Breast epithelium (tissue), 4 donors: Measurements from ENCODE around the gene AFG1L. TPM values are rescaled to one million over a fixed set of nuclear protein-coding genes. Genes with fewer than 3 reads are reported as not detected.

Experiments
- DNase-seq, 2 donors: peaks; one replicate each; pipeline ENCODE4 v3.0.0-alpha.2; 2019; ENCODE audit warnings: low spot score in 2 of 2
- H3K27ac ChIP-seq, 2 donors: fragments of 200-600 bp; sonication (generic) in 1 of 2; one replicate each; pipeline ENCODE4 v1.5.1; 2016 to 2019; ENCODE audit warnings: mild to moderate bottlenecking in 1 of 2
- H3K27me3 ChIP-seq, 2 donors: fragments of 200-600 bp; sonication (generic) in 1 of 2; one replicate each; pipeline versions ENCODE4 v1.5.1 to v1.6.0; 2017 to 2019; ENCODE audit warnings: control low read depth in 1 of 2, mild to moderate bottlenecking in 1 of 2
- H3K36me3 ChIP-seq: fragments of 200-600 bp; one replicate; pipeline ENCODE4 v1.5.1; 2019
- H3K4me1 ChIP-seq, 2 donors: fragments of 200-600 bp; sonication (generic); one replicate each; pipeline ENCODE4 v1.5.1; 2016 to 2019; ENCODE audit warnings: control low read depth in 1 of 2
- H3K4me3 ChIP-seq, 3 donors: fragments of 200-600 bp; sonication (generic); 1 replicate in 2 of 3; 2 replicates in 1 of 3; pipeline ENCODE4 v1.5.1; 2016 to 2019; ENCODE audit warnings: mild to moderate bottlenecking in 3 of 3, moderate library complexity in 2 of 3
- H3K9me3 ChIP-seq, 2 donors: fragments of 200-600 bp; sonication (generic) in 1 of 2; one replicate each; pipeline ENCODE4 v1.5.1; 2016 to 2019; ENCODE audit warnings: control low read depth in 1 of 2
- POLR2A ChIP-seq: fragments of 450-650 bp; IDR thresholded peaks from one replicate; pipeline ENCODE4 v1.6.1; 2016; ENCODE audit warnings: antibody characterized with exemption, mild to moderate bottlenecking, moderate library complexity
- POLR2AphosphoS5 ChIP-seq, 3 donors: sonication (generic); formaldehyde crosslinking; IDR thresholded peaks; one replicate each; pipeline ENCODE4 v1.6.1; 2017; ENCODE audit warnings: antibody characterized with exemption in 3 of 3
- intact Hi-C: fragments of 100-400 bp; cut with DNase I; formaldehyde crosslinking; loops from one replicate; pipeline ENCODE4 v1.15.1; 2023; ENCODE audit warnings: low total_unique reads
- total RNA-seq, 3 donors: library from RNA; depleted of rRNA; stranded (reverse); fragments of >200 nt; gene quantifications; one replicate each; pipeline ENCODE4 v1.1.0, GENCODE V29; 2016
- TF ChIP-seq, protein P1 (sequence below), 3 donors: fragments of 450-650 bp; IDR thresholded peaks; one replicate each; pipeline ENCODE4 v1.5.1; 2016 to 2017; ENCODE audit warnings: antibody characterized with exemption in 3 of 3, mild to moderate bottlenecking in 3 of 3, moderate library complexity in 3 of 3

AFG1L gene
- total RNA-seq, 3 donors from 2014 or later = 2.3 to 5.6 (median 4.0) TPM

DNA sequence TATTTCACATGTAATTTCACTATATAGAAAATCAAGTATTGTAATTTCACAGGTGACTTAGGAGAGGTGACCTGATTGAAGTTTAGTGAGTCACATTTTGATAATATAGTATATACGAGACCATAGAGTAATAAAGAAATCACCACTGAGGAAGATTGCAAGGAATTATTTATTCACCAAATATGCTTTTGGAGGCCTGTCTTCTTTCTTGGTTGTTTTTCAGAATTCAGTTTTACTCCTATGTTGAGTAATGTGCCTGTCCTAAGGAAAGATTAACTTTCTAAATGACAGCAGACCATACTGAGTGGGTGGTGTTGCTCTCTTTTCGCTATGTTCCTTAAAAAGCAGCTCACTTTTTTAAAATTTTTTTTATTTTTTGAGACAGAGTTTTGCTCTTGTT, 178.3 kb downstream of the AFG1L start:
- Histone ChIP-seq H3K36me3 (no peaks in the 10 kb centered on the region), H3K27ac (no peak overlapping the region), H3K9me3 (no peaks in the 10 kb centered on the region), H3K4me1 (no peaks in the 10 kb centered on the region), H3K4me3 (no peak overlapping the region), H3K27me3 (no peaks in the 10 kb centered on the region)
- TF ChIP-seq, protein P1, sequence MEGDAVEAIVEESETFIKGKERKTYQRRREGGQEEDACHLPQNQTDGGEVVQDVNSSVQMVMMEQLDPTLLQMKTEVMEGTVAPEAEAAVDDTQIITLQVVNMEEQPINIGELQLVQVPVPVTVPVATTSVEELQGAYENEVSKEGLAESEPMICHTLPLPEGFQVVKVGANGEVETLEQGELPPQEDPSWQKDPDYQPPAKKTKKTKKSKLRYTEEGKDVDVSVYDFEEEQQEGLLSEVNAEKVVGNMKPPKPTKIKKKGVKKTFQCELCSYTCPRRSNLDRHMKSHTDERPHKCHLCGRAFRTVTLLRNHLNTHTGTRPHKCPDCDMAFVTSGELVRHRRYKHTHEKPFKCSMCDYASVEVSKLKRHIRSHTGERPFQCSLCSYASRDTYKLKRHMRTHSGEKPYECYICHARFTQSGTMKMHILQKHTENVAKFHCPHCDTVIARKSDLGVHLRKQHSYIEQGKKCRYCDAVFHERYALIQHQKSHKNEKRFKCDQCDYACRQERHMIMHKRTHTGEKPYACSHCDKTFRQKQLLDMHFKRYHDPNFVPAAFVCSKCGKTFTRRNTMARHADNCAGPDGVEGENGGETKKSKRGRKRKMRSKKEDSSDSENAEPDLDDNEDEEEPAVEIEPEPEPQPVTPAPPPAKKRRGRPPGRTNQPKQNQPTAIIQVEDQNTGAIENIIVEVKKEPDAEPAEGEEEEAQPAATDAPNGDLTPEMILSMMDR (IDR thresholded peaks at IDR 0.05) = no peak
- TF ChIP-seq POLR2AphosphoS5 (IDR thresholded peaks at IDR 0.05) = no peak
- no peak for TF ChIP-seq POLR2A
- no peak for DNase-seq
- intact Hi-C loops = no loop called here

GRCh38 chr6:108476376-108476775, 181.5 kb downstream of the AFG1L start:
- Histone ChIP-seq H3K36me3 (no peaks in the 10 kb centered on the region), H3K4me3 (no peak overlapping the region), H3K4me1 (no peaks in the 10 kb centered on the region), H3K27ac (no peak overlapping the region), H3K9me3 (no peaks in the 10 kb centered on the region), H3K27me3 (no peaks in the 10 kb centered on the region)
- TF ChIP-seq POLR2AphosphoS5 (IDR thresholded peaks at IDR 0.05) = no peak
- no peak for DNase-seq
- intact Hi-C loops = no loop called here

DNA sequence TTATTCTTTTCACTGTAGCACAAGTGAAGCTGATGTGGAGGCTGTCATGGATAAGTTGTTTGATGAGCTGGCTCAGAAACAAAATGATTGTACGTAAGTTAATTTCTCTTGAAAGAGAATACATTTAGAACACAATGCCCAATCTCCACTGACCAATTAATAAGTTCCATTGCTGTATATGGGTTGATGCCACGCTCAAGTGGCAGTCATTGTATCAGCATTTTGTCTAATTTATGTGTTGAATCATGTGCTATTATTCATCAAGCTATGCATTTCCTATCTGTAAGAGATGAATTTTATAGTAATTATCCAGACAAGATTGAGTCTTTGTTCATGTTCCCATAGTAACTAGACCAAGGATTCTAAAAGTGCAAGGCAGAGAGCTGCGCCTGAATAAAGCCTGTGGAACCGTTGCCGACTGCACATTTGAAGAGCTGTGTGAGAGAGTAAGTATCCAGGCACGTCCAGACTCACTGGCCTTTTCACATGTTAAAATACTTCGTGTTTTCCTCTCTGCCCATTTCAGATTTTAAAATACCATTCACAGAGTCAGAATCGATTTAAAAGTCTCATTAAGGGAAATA, 182.1 kb downstream of the AFG1L start:
- no peaks in the 10 kb centered on the region for H3K36me3 ChIP-seq
- H3K4me1 ChIP-seq = no peaks in the 10 kb centered on the region
- intact Hi-C loops = no loop called here
- H3K9me3 ChIP-seq = no peaks in the 10 kb centered on the region
- TF ChIP-seq, protein P1 (IDR thresholded peaks at IDR 0.05) = no peak
- TF ChIP-seq POLR2A = no peak
- no peak overlapping the region for H3K27ac ChIP-seq
- H3K4me3 ChIP-seq = no peak overlapping the region
- no peaks in the 10 kb centered on the region for H3K27me3 ChIP-seq
- no peak for DNase-seq

DNA sequence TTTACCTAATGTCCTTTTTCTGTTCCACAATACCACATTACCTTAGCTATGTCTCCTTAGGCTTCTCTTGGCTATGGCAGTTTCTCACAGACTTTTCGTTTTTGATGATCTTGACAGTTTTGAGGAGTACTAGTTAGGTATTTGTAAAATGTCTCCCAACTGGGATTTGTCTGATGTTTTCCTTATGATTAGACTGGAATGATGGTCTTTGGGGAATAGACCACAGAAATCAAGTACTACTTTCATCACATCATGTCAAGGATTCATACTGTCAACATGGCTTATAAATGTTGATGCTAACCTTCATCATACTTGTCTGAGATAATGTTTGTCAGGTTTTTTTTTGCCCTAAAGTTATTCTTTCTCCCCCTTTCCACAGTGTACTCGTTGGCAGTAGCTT, 187.7 kb downstream of the AFG1L start:
- no peak overlapping the region for H3K27ac ChIP-seq
- H3K4me3 ChIP-seq = no peak overlapping the region
- DNase-seq = no peak
- intact Hi-C loops = no loop called here
- H3K27me3 ChIP-seq = no peaks in the 10 kb centered on the region
- no peaks in the 10 kb centered on the region for H3K36me3 ChIP-seq
- no peaks in the 10 kb centered on the region for H3K4me1 ChIP-seq
- TF ChIP-seq POLR2A (no peak), POLR2AphosphoS5 (IDR thresholded peaks at IDR 0.05) (no peak)
- TF ChIP-seq, protein P1 (IDR thresholded peaks at IDR 0.05) = no peak
- no peaks in the 10 kb centered on the region for H3K9me3 ChIP-seq

- Histone ChIP-seq H3K27ac (no peak overlapping the region), H3K4me3 (no peak overlapping the region), H3K27me3 (no peaks in the 10 kb centered on the region), H3K4me1 (no peaks in the 10 kb centered on the region), H3K9me3 (no peaks in the 10 kb centered on the region), H3K36me3 (no peaks in the 10 kb centered on the region)
- intact Hi-C loops = no loop called here
- TF ChIP-seq POLR2A (no peak), POLR2AphosphoS5 (IDR thresholded peaks at IDR 0.05) (no peak)
- TF ChIP-seq, protein P1 (IDR thresholded peaks at IDR 0.05) = no peak
- DNase-seq = no peak
These were observed 189.2 kb downstream of the AFG1L start for GRCh38 chr6:108484016-108484415.

- Histone ChIP-seq H3K4me3 (no peak overlapping the region), H3K9me3 (no peaks in the 10 kb centered on the region), H3K27me3 (no peaks in the 10 kb centered on the region), H3K4me1 (no peaks in the 10 kb centered on the region), H3K36me3 (no peaks in the 10 kb centered on the region), H3K27ac (no peak overlapping the region)
- no peak for DNase-seq
- intact Hi-C loops = no loop called here
- TF ChIP-seq, protein P1 (IDR thresholded peaks at IDR 0.05) = no peak
- TF ChIP-seq POLR2A (no peak), POLR2AphosphoS5 (IDR thresholded peaks at IDR 0.05) (no peak)
These were observed 194.8 kb downstream of the AFG1L start for GRCh38 chr6:108489699-108490098.
